ENCODE data around the gene ADAMTS20.

Gene ADAMTS20

DNA sequence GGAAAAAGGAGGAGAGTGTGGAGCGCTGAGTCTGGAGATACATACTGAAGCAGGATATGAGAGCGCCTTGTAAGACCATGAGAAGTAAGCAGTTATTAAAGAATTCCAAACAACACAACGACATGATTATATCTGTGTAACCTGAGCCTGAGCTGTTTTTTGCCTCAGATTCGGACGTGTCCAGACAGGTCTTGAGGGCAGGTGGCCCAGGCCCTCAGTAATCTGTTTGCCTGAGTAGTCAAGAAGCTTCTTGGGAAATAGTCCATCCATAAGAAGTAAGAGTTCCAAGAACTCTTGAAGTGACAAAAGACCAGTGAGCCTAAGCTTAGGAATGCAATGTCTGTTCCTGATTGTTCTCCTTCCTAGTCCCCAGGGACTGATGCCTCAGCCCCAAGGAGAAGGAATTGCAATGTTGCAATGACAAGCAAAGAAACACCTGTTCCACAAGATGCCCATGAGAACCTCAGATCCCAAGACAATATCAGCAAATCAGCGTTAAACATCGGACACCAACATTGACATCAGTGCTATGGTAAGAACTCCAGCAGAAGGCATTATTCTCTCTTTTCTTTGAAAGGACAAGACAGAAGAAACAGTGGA, 34.7 kb upstream of the ADAMTS20 start:
- no peak overlapping the region for H3K9ac ChIP-seq (ENCODE audit: low read length)
- no peak overlapping the region for H2AFZ ChIP-seq (ENCODE audit: low read depth, low read length)
- no peaks in the 10 kb centered on the region for H4K20me1 ChIP-seq (ENCODE audit: insufficient read depth, low read length)
- no peaks in the 10 kb centered on the region for H3K36me3 ChIP-seq (replicated peaks; ENCODE audit: low read depth, low read length)
- H3K27ac ChIP-seq (ENCODE audit: low read length) = no peak overlapping the region
- TF ChIP-seq EZH2phosphoT487 (IDR thresholded peaks at IDR 0.05; ENCODE audit: low read depth) = no peak
- TF ChIP-seq, protein P1, sequence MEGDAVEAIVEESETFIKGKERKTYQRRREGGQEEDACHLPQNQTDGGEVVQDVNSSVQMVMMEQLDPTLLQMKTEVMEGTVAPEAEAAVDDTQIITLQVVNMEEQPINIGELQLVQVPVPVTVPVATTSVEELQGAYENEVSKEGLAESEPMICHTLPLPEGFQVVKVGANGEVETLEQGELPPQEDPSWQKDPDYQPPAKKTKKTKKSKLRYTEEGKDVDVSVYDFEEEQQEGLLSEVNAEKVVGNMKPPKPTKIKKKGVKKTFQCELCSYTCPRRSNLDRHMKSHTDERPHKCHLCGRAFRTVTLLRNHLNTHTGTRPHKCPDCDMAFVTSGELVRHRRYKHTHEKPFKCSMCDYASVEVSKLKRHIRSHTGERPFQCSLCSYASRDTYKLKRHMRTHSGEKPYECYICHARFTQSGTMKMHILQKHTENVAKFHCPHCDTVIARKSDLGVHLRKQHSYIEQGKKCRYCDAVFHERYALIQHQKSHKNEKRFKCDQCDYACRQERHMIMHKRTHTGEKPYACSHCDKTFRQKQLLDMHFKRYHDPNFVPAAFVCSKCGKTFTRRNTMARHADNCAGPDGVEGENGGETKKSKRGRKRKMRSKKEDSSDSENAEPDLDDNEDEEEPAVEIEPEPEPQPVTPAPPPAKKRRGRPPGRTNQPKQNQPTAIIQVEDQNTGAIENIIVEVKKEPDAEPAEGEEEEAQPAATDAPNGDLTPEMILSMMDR (IDR thresholded peaks at IDR 0.05; ENCODE audit: low read depth, low read length) = no peak
- H3K9me3 ChIP-seq (ENCODE audit: insufficient read depth, low read length) = no peaks in the 10 kb centered on the region
- no peaks in the 10 kb centered on the region for H3K27me3 ChIP-seq (ENCODE audit: low read depth, low read length)
- H3K79me2 ChIP-seq (ENCODE audit: low read length) = no peaks in the 10 kb centered on the region
- H3K4me1 ChIP-seq (ENCODE audit: low read length) = no peaks in the 10 kb centered on the region
- H3K4me2 ChIP-seq (ENCODE audit: low read length) = no peak overlapping the region
- H3K4me3 ChIP-seq (ENCODE audit: low read length) = no peak overlapping the region

- no peaks in the 10 kb centered on the region for H4K20me1 ChIP-seq (ENCODE audit: insufficient read depth, low read length)
- no peaks in the 10 kb centered on the region for H3K9me3 ChIP-seq (ENCODE audit: insufficient read depth, low read length)
- H3K36me3 ChIP-seq (replicated peaks; ENCODE audit: low read depth, low read length) = no peaks in the 10 kb centered on the region
- H3K27me3 ChIP-seq (ENCODE audit: low read depth, low read length) = no peaks in the 10 kb centered on the region
- no peak for TF ChIP-seq EZH2phosphoT487 (IDR thresholded peaks at IDR 0.05; ENCODE audit: low read depth)
- TF ChIP-seq, protein P1 (IDR thresholded peaks at IDR 0.05; ENCODE audit: low read depth, low read length) = no peak
- no peak overlapping the region for H3K4me2 ChIP-seq (ENCODE audit: low read length)
- H3K27ac ChIP-seq (ENCODE audit: low read length) = no peak overlapping the region
- H2AFZ ChIP-seq (ENCODE audit: low read depth, low read length) = no peak overlapping the region
- no peaks in the 10 kb centered on the region for H3K4me1 ChIP-seq (ENCODE audit: low read length)
- H3K79me2 ChIP-seq (ENCODE audit: low read length) = no peaks in the 10 kb centered on the region
- no peak overlapping the region for H3K9ac ChIP-seq (ENCODE audit: low read length)
- H3K4me3 ChIP-seq (ENCODE audit: low read length) = no peak overlapping the region
These were observed 33.7 kb upstream of the ADAMTS20 start for GRCh38 chr12:43585676-43586075.

DNA sequence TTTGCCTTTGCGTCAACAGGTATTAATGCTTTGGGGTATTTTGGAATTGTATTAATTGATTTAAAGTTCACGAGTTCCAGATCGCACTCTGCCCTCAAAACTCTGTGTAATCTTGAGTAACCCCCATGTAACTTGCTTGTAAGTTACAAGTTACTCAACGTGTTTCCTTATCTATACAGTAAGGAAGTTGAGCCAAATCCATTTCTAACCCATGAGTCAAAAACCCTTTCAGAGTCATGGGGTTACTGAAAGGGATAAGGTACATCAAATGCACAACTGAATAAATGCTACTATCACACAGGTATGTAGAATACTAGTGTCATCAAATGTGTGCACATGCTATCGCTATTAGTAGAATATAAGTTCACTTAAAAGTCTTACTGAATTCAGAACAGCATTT, 28.6 kb upstream of the ADAMTS20 start:
- no peak overlapping the region for H3K4me3 ChIP-seq (ENCODE audit: low read length)
- H3K4me1 ChIP-seq (ENCODE audit: low read length) = no peaks in the 10 kb centered on the region
- H3K36me3 ChIP-seq (replicated peaks; ENCODE audit: low read depth, low read length) = no peaks in the 10 kb centered on the region
- no peaks in the 10 kb centered on the region for H3K9me3 ChIP-seq (ENCODE audit: insufficient read depth, low read length)
- no peak overlapping the region for H3K4me2 ChIP-seq (ENCODE audit: low read length)
- TF ChIP-seq, protein P1 (IDR thresholded peaks at IDR 0.05; ENCODE audit: low read depth, low read length) = no peak
- TF ChIP-seq EZH2phosphoT487 (IDR thresholded peaks at IDR 0.05; ENCODE audit: low read depth) = no peak
- H4K20me1 ChIP-seq (ENCODE audit: insufficient read depth, low read length) = no peaks in the 10 kb centered on the region
- no peak overlapping the region for H2AFZ ChIP-seq (ENCODE audit: low read depth, low read length)
- H3K27me3 ChIP-seq (ENCODE audit: low read depth, low read length) = 0 out of 2 replicates have a peak, but pooled peaks cover 5% of the 10 kb centered on the region
- H3K9ac ChIP-seq (ENCODE audit: low read length) = no peak overlapping the region
- no peak overlapping the region for H3K27ac ChIP-seq (ENCODE audit: low read length)
- H3K79me2 ChIP-seq (ENCODE audit: low read length) = no peaks in the 10 kb centered on the region

GRCh38 chr12:43579206-43579605, 27.2 kb upstream of the ADAMTS20 start:
- Histone ChIP-seq H3K27ac (ENCODE audit: low read length) (no peak overlapping the region), H3K9ac (ENCODE audit: low read length) (no peak overlapping the region), H3K4me1 (ENCODE audit: low read length) (no peaks in the 10 kb centered on the region), H3K79me2 (ENCODE audit: low read length) (no peaks in the 10 kb centered on the region), H2AFZ (ENCODE audit: low read depth, low read length) (no peak overlapping the region), H3K4me2 (ENCODE audit: low read length) (no peak overlapping the region), H3K27me3 (ENCODE audit: low read depth, low read length) (0 out of 2 replicates have a peak, but pooled peaks cover 5% of the 10 kb centered on the region), H3K9me3 (ENCODE audit: insufficient read depth, low read length) (no peaks in the 10 kb centered on the region), H3K4me3 (ENCODE audit: low read length) (no peak overlapping the region), H3K36me3 (replicated peaks; ENCODE audit: low read depth, low read length) (no peaks in the 10 kb centered on the region), H4K20me1 (ENCODE audit: insufficient read depth, low read length) (no peaks in the 10 kb centered on the region)
- TF ChIP-seq, protein P1 (IDR thresholded peaks at IDR 0.05; ENCODE audit: low read depth, low read length) = no peak
- no peak for TF ChIP-seq EZH2phosphoT487 (IDR thresholded peaks at IDR 0.05; ENCODE audit: low read depth)

Measured in OCI-LY3 (cell line).